SK-MEL-5 (cell line): ENCODE results near the gene ZBTB20. TPM values are rescaled to one million over a fixed set of nuclear protein-coding genes. Genes with fewer than 3 reads are reported as not detected.
A peak's percentile ranks its signal among the peaks of the same experiment; 100 is the strongest.

ENCODE experiments used
- DNase-seq: peaks from one replicate; pipeline ENCODE4 v3.0.0-alpha.2; 2016; ENCODE audit warnings: low read depth, low spot score
- in situ Hi-C: cut with HindIII; loops from 2 replicates; pipeline ENCODE4 v1.10.0; 2016; ENCODE audit warnings: low sequenced_read_pairs, high pct_unique_total_duplicates, low pct_unique_long_range_greater_than_20kb
- total RNA-seq: library from RNA; depleted of rRNA; stranded (reverse); fragments of >200 nt; shearing (Covaris generic); gene quantifications from 2 replicates; pipeline ENCODE4 v1.2.3, GENCODE V29; 2014

The ZBTB20 gene
- total RNA-seq, 1 experiment from 2014 or later: 2.9 TPM

- DNase-seq: no peak
- in situ Hi-C loops: loop anchor here (25.0 kb wide), 1 partner anchor 262 kb away; no protein-coding TSS in a partner anchor
Measured at GRCh38 chr3:115099134-115099985, 47.7 kb downstream of the ZBTB20 start.

- in situ Hi-C loops: loop anchor here (25.0 kb wide), 1 partner anchor 261 kb away; no protein-coding TSS in a partner anchor
- DNase-seq: no peak
Measured at GRCh38 chr3:115098354-115099073, 48.6 kb downstream of the ZBTB20 start.

GRCh38 chr3:115095236-115095635 is 51.9 kb downstream of the ZBTB20 start:
- no peak for DNase-seq
- in situ Hi-C loops: loop anchor here (25.0 kb wide), 1 partner anchor 258 kb away; no protein-coding TSS in a partner anchor

- peak; percentile 89 for DNase-seq
- in situ Hi-C loops: loop anchor here (25.0 kb wide), 1 partner anchor 255 kb away; no protein-coding TSS in a partner anchor
Measured at GRCh38 chr3:115092220-115092791, 54.8 kb downstream of the ZBTB20 start.

- in situ Hi-C loops: loop anchor here (25.0 kb wide), 1 partner anchor 253 kb away; no protein-coding TSS in a partner anchor
- no peak for DNase-seq
Measured at GRCh38 chr3:115090712-115091111, 56.4 kb downstream of the ZBTB20 start.

GRCh38 chr3:115089481-115089880 is 57.6 kb downstream of the ZBTB20 start:
- no peak for DNase-seq
- in situ Hi-C loops: loop anchor here (25.0 kb wide), 1 partner anchor 252 kb away; no protein-coding TSS in a partner anchor

- in situ Hi-C loops: loop anchor here (25.0 kb wide), 1 partner anchor 250 kb away; no protein-coding TSS in a partner anchor
- no peak for DNase-seq
Measured at GRCh38 chr3:115087512-115087911, 59.6 kb downstream of the ZBTB20 start.

- in situ Hi-C loops: loop anchor here (25.0 kb wide), 1 partner anchor 249 kb away; no protein-coding TSS in a partner anchor
- no peak for DNase-seq
Measured at GRCh38 chr3:115086344-115086743, 60.7 kb downstream of the ZBTB20 start.

- in situ Hi-C loops: loop anchor here (25.0 kb wide), 1 partner anchor 248 kb away; no protein-coding TSS in a partner anchor
- peak; percentile 62 for DNase-seq
Measured at GRCh38 chr3:115085197-115085865, 61.8 kb downstream of the ZBTB20 start.

GRCh38 chr3:115084686-115085085 is 62.4 kb downstream of the ZBTB20 start:
- in situ Hi-C loops: loop anchor here (25.0 kb wide), 1 partner anchor 247 kb away; no protein-coding TSS in a partner anchor
- no peak for DNase-seq

- in situ Hi-C loops: loop anchor here (25.0 kb wide), 1 partner anchor 245 kb away; no protein-coding TSS in a partner anchor
- DNase-seq: no peak
Measured at GRCh38 chr3:115082260-115082659, 64.8 kb downstream of the ZBTB20 start.

GRCh38 chr3:115081444-115081843 is 65.6 kb downstream of the ZBTB20 start:
- peak; percentile 25 for DNase-seq
- in situ Hi-C loops: loop anchor here (25.0 kb wide), 1 partner anchor 244 kb away; no protein-coding TSS in a partner anchor

GRCh38 chr3:115077501-115078250 is 69.4 kb downstream of the ZBTB20 start:
- in situ Hi-C loops: loop anchor here (25.0 kb wide), 1 partner anchor 240 kb away; no protein-coding TSS in a partner anchor
- no peak for DNase-seq

GRCh38 chr3:115074502-115074901 is 72.6 kb downstream of the ZBTB20 start:
- in situ Hi-C loops: no loop called here
- no peak for DNase-seq

GRCh38 chr3:115072265-115073021 is 74.6 kb downstream of the ZBTB20 start:
- DNase-seq: peak; percentile 10
- in situ Hi-C loops: no loop called here

- DNase-seq: no peak
- in situ Hi-C loops: no loop called here
Measured at GRCh38 chr3:115071601-115072000, 75.5 kb downstream of the ZBTB20 start.
